CD14-positive monocyte (primary cell): ENCODE data around the gene CNPY3. TPM values are rescaled to one million over a fixed set of nuclear protein-coding genes. Genes with fewer than 3 reads are reported as not detected.

Experiments
- DNase-seq, 3 donors: peaks; one replicate each; pipeline ENCODE4 v3.0.0-alpha.2; 2011 to 2022
- H2AFZ ChIP-seq: 2 replicates; pipeline ENCODE4 v1.6.0; 2012; ENCODE audit warnings: mild to moderate bottlenecking, low read depth, low read length, inconsistent platforms; ENCODE audit not compliant: insufficient read depth, poor library complexity, severe bottlenecking
- H3K27ac ChIP-seq, 2 donors: 1 replicate in 1 of 2; 2 replicates in 1 of 2; pipeline ENCODE4 v1.5.1; 2012 to 2013; ENCODE audit warnings: low read length in 2 of 2, control low read depth in 1 of 2, inconsistent platforms in 1 of 2, low read depth in 1 of 2, mild to moderate bottlenecking in 1 of 2
- H3K27me3 ChIP-seq, 2 donors: one replicate each; pipeline versions ENCODE4 v1.6.0 to v1.6.1; 2011 to 2013; ENCODE audit warnings: low read length in 2 of 2; ENCODE audit not compliant: control insufficient read depth in 2 of 2, insufficient read depth in 2 of 2
- H3K36me3 ChIP-seq, 2 donors: replicated peaks in 1 of 2; 1 replicate in 1 of 2; 2 replicates in 1 of 2; pipeline versions ENCODE4 v1.5.1 to v1.6.1; 2012 to 2013; ENCODE audit warnings: low read length in 2 of 2, control low read depth in 1 of 2, inconsistent platforms in 1 of 2, mild to moderate bottlenecking in 1 of 2; ENCODE audit not compliant: insufficient read depth in 2 of 2, control insufficient read depth in 1 of 2
- H3K4me1 ChIP-seq, 2 donors: 1 replicate in 1 of 2; 2 replicates in 1 of 2; pipeline versions ENCODE4 v1.5.1 to v1.6.1; 2012 to 2013; ENCODE audit warnings: low read length in 2 of 2, control low read depth in 1 of 2, inconsistent platforms in 1 of 2, mild to moderate bottlenecking in 1 of 2, moderate library complexity in 1 of 2; ENCODE audit not compliant: insufficient read depth in 2 of 2, control insufficient read depth in 1 of 2
- H3K4me2 ChIP-seq: replicated peaks from 2 replicates; pipeline ENCODE3; 2012; ENCODE audit warnings: low read length, moderate library complexity, mild to moderate bottlenecking; ENCODE audit not compliant: poor library complexity, severe bottlenecking; ENCODE audit errors: extremely low read depth
- H3K4me3 ChIP-seq, 3 experiments: fragments of 200-600 bp in 1 of 3; sonication (generic) in 1 of 3; replicated peaks in 1 of 3; 1 replicate in 2 of 3; 2 replicates in 1 of 3; pipeline ENCODE4 v1.5.1; 2011 to 2013; ENCODE audit warnings: low read length in 3 of 3, mild to moderate bottlenecking in 3 of 3, control low read depth in 2 of 3, low read depth in 2 of 3, inconsistent platforms in 1 of 3, moderate library complexity in 1 of 3
- H3K79me2 ChIP-seq: 2 replicates; pipeline ENCODE4 v1.6.0; 2012; ENCODE audit warnings: mild to moderate bottlenecking, control low read depth, inconsistent platforms, low read length, moderate library complexity; ENCODE audit not compliant: insufficient read depth
- H3K9ac ChIP-seq: 2 replicates; pipeline ENCODE4 v1.6.0; 2017; ENCODE audit warnings: low read length, mild to moderate bottlenecking; ENCODE audit not compliant: insufficient read depth, poor library complexity, severe bottlenecking
- H3K9me3 ChIP-seq, 2 donors: replicated peaks in 1 of 2; 1 replicate in 1 of 2; 2 replicates in 1 of 2; pipeline versions ENCODE4 v1.5.1 to v1.6.1; 2012 to 2013; ENCODE audit warnings: low read length in 2 of 2, control low read depth in 1 of 2; ENCODE audit not compliant: control insufficient read depth in 1 of 2, insufficient read depth in 1 of 2
- H4K20me1 ChIP-seq: 2 replicates; pipeline ENCODE4 v1.6.0; 2012; ENCODE audit warnings: mild to moderate bottlenecking, low read length, control low read depth, moderate library complexity; ENCODE audit not compliant: insufficient read depth
- H3K27ac Mint-ChIP-seq, 7 donors: one replicate each; pipeline ENCODE4 v1.8.0; 2020; ENCODE audit warnings: mild to moderate bottlenecking in 7 of 7, mixed read lengths in 7 of 7, moderate library complexity in 6 of 7, inconsistent platforms in 2 of 7
- H3K27me3 Mint-ChIP-seq, 3 donors: one replicate each; pipeline ENCODE4 v1.8.0; 2021 to 2022; ENCODE audit warnings: low read depth in 3 of 3, mild to moderate bottlenecking in 3 of 3, mixed read lengths in 3 of 3, moderate library complexity in 3 of 3, inconsistent platforms in 1 of 3
- H3K36me3 Mint-ChIP-seq, 2 donors: one replicate each; pipeline ENCODE4 v1.8.0; 2020; ENCODE audit warnings: mixed read lengths in 2 of 2, inconsistent platforms in 1 of 2, mild to moderate bottlenecking in 1 of 2
- H3K4me1 Mint-ChIP-seq: one replicate; pipeline ENCODE4 v1.8.0; 2020; ENCODE audit warnings: mild to moderate bottlenecking, mixed read lengths
- H3K4me3 Mint-ChIP-seq, 2 donors: one replicate each; pipeline ENCODE4 v1.8.0; 2020; ENCODE audit warnings: mild to moderate bottlenecking in 2 of 2, mixed read lengths in 2 of 2, moderate library complexity in 1 of 2
- H3K9me3 Mint-ChIP-seq, 7 donors: one replicate each; pipeline ENCODE4 v1.8.0; 2020 to 2022; ENCODE audit warnings: mixed read lengths in 7 of 7, mild to moderate bottlenecking in 6 of 7, moderate library complexity in 6 of 7, inconsistent platforms in 2 of 7
- WGBS: methylation state at CpG from one replicate; pipeline ENCODE4 v1.1.5; 2013; ENCODE audit warnings: missing lambda C conversion rate; ENCODE audit not compliant: insufficient coverage; 5-methylcytosine and 5-hydroxymethylcytosine counted together
- intact Hi-C, 2 donors: fragments of 100-400 bp; cut with micrococcal nuclease; formaldehyde crosslinking; loops; one replicate each; pipeline versions ENCODE4 v1.15.0 to v1.15.1; 2023
- polyA plus RNA-seq, 3 donors: library from polyadenylated mRNA; depleted of rRNA in 1 of 3; unstranded in 2 of 3; stranded (reverse) in 1 of 3; fragments of 300-500 nt in 2 of 3; fragments of >200 nt in 1 of 3; fragmentation: Illumina TruSeq in 2 of 3; gene quantifications; 1 replicate in 2 of 3; 2 replicates in 1 of 3; pipeline ENCODE4 v1.2.3, GENCODE V29; 2012 to 2021
- TF ChIP-seq, protein P1 (sequence below): fragments of 200-600 bp; IDR thresholded peaks from one replicate; pipeline ENCODE4 v1.8.0; 2022; ENCODE audit warnings: antibody characterized with exemption, mild to moderate bottlenecking

CNPY3 gene
- polyA plus RNA-seq, 3 donors = 237 to 295 (median 262) TPM

- Histone ChIP-seq H4K20me1 (peaks cover 70% of the 10 kb centered on the region), H3K27ac (peak overlapping the region; percentile 73 to 75), H3K27me3 (no peaks in the 10 kb centered on the region), H3K4me2 (peak overlapping the region; percentile 70), H3K36me3 (peaks cover 42 to 43% of the 10 kb centered on the region in 2 donors), H2AFZ (no peak overlapping the region), H3K9ac (no peak overlapping the region), H3K4me1 (peaks cover 67 to 72% of the 10 kb centered on the region in 2 donors), H3K4me3 (peak overlapping the region; percentile 15 to 99 (median 15)), H3K9me3 (no peaks in the 10 kb centered on the region), H3K79me2 (peaks cover 72% of the 10 kb centered on the region)
- H3K27ac Mint-ChIP-seq = peak overlapping the region; percentile 91 to 100 (median 98)
- H3K27me3 Mint-ChIP-seq = peaks cover 0 to 1% (median 0%) of the 10 kb centered on the region in 3 donors
- DNase-seq = no peak
- TF ChIP-seq, protein P1, sequence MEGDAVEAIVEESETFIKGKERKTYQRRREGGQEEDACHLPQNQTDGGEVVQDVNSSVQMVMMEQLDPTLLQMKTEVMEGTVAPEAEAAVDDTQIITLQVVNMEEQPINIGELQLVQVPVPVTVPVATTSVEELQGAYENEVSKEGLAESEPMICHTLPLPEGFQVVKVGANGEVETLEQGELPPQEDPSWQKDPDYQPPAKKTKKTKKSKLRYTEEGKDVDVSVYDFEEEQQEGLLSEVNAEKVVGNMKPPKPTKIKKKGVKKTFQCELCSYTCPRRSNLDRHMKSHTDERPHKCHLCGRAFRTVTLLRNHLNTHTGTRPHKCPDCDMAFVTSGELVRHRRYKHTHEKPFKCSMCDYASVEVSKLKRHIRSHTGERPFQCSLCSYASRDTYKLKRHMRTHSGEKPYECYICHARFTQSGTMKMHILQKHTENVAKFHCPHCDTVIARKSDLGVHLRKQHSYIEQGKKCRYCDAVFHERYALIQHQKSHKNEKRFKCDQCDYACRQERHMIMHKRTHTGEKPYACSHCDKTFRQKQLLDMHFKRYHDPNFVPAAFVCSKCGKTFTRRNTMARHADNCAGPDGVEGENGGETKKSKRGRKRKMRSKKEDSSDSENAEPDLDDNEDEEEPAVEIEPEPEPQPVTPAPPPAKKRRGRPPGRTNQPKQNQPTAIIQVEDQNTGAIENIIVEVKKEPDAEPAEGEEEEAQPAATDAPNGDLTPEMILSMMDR = no peak
- H3K36me3 Mint-ChIP-seq = peaks cover 46 to 57% of the 10 kb centered on the region in 2 donors
- H3K4me1 Mint-ChIP-seq = peaks cover 61% of the 10 kb centered on the region
- no peaks in the 10 kb centered on the region for H3K9me3 Mint-ChIP-seq
- peak overlapping the region; percentile 66 to 99 for H3K4me3 Mint-ChIP-seq
- intact Hi-C loops = loop anchor here (5.0 kb wide), 3 partner anchors 45 to 240 kb away; partner anchors contain the start of genes PEX6 (in 1 of the 2), SRF (in 1 of the 2) and TBCC (in 1 of the 2)
- WGBS = no CpG with 5 or more reads among the region's 3 CpGs
Observed at GRCh38 chr6:42932412-42932811, 3.1 kb downstream of the CNPY3 start.

DNA sequence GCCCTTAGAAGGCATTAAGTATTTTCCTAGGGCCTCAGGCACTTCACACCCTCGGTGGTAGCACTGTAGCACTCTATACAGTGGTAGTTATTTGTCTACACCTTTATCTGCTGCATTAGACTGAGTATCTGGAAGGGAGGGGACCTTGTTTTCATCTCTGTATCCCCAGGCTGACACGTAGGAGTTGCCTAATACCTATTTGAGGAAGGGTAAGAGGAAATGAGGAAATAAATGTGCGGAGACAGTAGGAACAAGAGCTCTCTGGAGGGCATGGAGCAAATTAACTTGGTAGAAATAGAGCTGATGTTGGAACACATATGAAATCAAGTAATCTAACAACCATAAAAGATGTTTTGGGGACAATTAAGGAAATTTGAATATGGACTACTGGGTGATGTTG is 3.9 kb downstream of the CNPY3 start:
- Mint-ChIP-seq H3K27me3 (peaks cover 0 to 1% (median 0%) of the 10 kb centered on the region in 3 donors), H3K36me3 (peaks cover 54 to 65% of the 10 kb centered on the region in 2 donors), H3K4me1 (peaks cover 59% of the 10 kb centered on the region), H3K4me3 (peak overlapping the region; percentile 66 to 99), H3K27ac (peak overlapping the region; percentile 91 to 100 (median 98)), H3K9me3 (no peaks in the 10 kb centered on the region)
- Histone ChIP-seq H3K4me2 (peak overlapping the region; percentile 70), H3K27ac (peak overlapping the region in 1 of 2 donors; percentile 75), H3K36me3 (peaks cover 50 to 51% of the 10 kb centered on the region in 2 donors), H3K79me2 (peaks cover 80% of the 10 kb centered on the region), H3K4me1 (peaks cover 59 to 64% of the 10 kb centered on the region in 2 donors), H3K9ac (no peak overlapping the region), H3K27me3 (no peaks in the 10 kb centered on the region), H3K4me3 (peak overlapping the region; percentile 13 to 99 (median 27)), H4K20me1 (peaks cover 78% of the 10 kb centered on the region), H3K9me3 (no peaks in the 10 kb centered on the region), H2AFZ (no peak overlapping the region)
- intact Hi-C loops = loop anchor here (5.0 kb wide), 3 partner anchors 44 to 239 kb away; partner anchors contain the start of genes PEX6 (in 1 of the 2), SRF (in 1 of the 2) and TBCC (in 1 of the 2)
- DNase-seq = peak; percentile 67 to 87 (median 79)
- TF ChIP-seq, protein P1 = no peak
- 0% methylated on average over 1 of the region's 3 CpGs for WGBS
